BLaER1 treated with 17β-estradiol and CSF1 and Interleukin-3, amounts not matched to agents 10 nM and 100 nM (cell line): ENCODE data around the gene FCN1.
A peak's percentile ranks its signal among the peaks of the same experiment; 100 is the strongest.

Experiments used
- H3K27ac ChIP-seq, 11 experiments: shearing (Covaris generic); formaldehyde crosslinking; 2 replicates each; pipeline ENCODE4 v1.8.1; 2022
- H3K27me3 ChIP-seq, 11 experiments: shearing (Covaris generic); formaldehyde crosslinking; 2 replicates each; pipeline ENCODE4 v1.8.1; 2022
- H3K36me3 ChIP-seq, 11 experiments: shearing (Covaris generic); formaldehyde crosslinking; 2 replicates each; pipeline ENCODE4 v1.8.1; 2022
- H3K4me1 ChIP-seq, 10 experiments: shearing (Covaris generic); formaldehyde crosslinking; 2 replicates each; pipeline ENCODE4 v1.8.1; 2022
- H3K4me2 ChIP-seq, 11 experiments: shearing (Covaris generic); formaldehyde crosslinking; 2 replicates each; pipeline ENCODE4 v1.8.1; 2022
- H3K4me3 ChIP-seq, 10 experiments: shearing (Covaris generic); formaldehyde crosslinking; 2 replicates each; pipeline ENCODE4 v1.8.1; 2022
- H3K9ac ChIP-seq, 11 experiments: shearing (Covaris generic); formaldehyde crosslinking; 2 replicates each; pipeline ENCODE4 v1.8.1; 2022
- H3K9me3 ChIP-seq, 11 experiments: shearing (Covaris generic); formaldehyde crosslinking; replicated peaks in 1 of 11; 2 replicates each; pipeline ENCODE4 v1.8.1; 2022
- H4K20me1 ChIP-seq, 11 experiments: shearing (Covaris generic); formaldehyde crosslinking; 2 replicates each; pipeline ENCODE4 v1.8.1; 2022
- Cebpa-rat ChIP-seq, 11 experiments: shearing (Covaris generic); IDR thresholded peaks; 2 replicates each; pipeline ENCODE4 v1.8.1; 2022

Gene FCN1

DNA sequence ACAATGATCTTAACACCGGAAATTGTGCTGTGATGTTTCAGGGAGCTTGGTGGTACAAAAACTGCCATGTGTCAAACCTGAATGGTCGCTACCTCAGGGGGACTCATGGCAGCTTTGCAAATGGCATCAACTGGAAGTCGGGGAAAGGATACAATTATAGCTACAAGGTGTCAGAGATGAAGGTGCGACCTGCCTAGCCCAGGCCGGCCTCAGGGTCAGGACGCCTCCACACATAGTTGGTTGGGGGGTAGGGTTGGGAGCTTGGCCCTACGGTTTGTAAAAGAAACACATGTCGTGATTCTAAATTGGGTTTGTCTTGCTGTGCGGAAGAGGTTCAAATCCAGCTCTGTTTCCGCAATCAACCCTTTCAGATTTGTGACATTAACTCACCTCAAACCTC lies 30.5 kb downstream of the FCN1 start:
- no peak overlapping the region for H3K4me3 ChIP-seq
- peak overlapping the region; percentile 40 to 88 (median 79) for H3K4me2 ChIP-seq
- peak overlapping the region in 3 of 11 experiments; percentile 40 to 50 (median 44); a peak in 3 of 22 replicates for H3K9ac ChIP-seq
- H3K27ac ChIP-seq, result peak overlapping the region in 4 of 11 experiments; percentile 1 to 50 (median 26); a peak in 4 of 22 replicates
- no peak for TF ChIP-seq Cebpa-rat (IDR thresholded peaks at IDR 0.05)
- peaks cover 0 to 62% (median 0%) of the 10 kb centered on the region in 11 experiments; a peak in 5 of 22 replicates for H3K27me3 ChIP-seq
- H4K20me1 ChIP-seq, result peaks cover 0 to 10% (median 0%) of the 10 kb centered on the region in 11 experiments; a peak in 7 of 22 replicates
- H3K4me1 ChIP-seq, result peaks cover 48 to 64% (median 62%) of the 10 kb centered on the region in 10 experiments
- no peaks in the 10 kb centered on the region for H3K9me3 ChIP-seq
- no peaks in the 10 kb centered on the region for H3K36me3 ChIP-seq

DNA sequence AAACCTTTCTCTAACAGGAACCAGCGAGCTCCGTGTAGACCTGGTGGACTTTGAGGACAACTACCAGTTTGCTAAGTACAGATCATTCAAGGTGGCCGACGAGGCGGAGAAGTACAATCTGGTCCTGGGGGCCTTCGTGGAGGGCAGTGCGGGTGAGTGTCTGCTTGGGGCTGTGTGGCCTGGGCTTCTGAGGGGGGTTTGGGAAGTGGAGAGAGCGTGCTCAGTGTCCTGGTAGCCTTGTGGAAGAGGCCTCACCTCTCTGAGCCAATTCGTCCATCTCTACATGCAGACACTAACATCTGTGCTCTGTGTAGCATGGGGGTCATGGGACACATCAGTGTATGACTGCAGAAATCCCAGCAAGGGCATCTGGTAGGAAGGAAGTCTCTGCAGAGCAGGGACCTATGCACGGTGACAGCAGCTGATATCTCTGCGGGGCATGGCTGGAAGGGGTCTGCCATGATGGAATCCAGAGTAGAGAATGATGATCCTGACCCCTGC lies 31.2 kb downstream of the FCN1 start:
- no peaks in the 10 kb centered on the region for H3K36me3 ChIP-seq
- H3K27ac ChIP-seq, result no peak overlapping the region
- peaks cover 40 to 56% (median 54%) of the 10 kb centered on the region in 10 experiments for H3K4me1 ChIP-seq
- peaks cover 0 to 10% (median 0%) of the 10 kb centered on the region in 11 experiments; a peak in 7 of 22 replicates for H4K20me1 ChIP-seq
- H3K4me2 ChIP-seq, result peak overlapping the region in 8 of 11 experiments; percentile 71 to 88 (median 84); a peak in 15 of 22 replicates
- H3K27me3 ChIP-seq, result peaks cover 0 to 55% (median 0%) of the 10 kb centered on the region in 11 experiments; a peak in 5 of 22 replicates
- no peak overlapping the region for H3K9ac ChIP-seq
- H3K9me3 ChIP-seq, result no peaks in the 10 kb centered on the region
- H3K4me3 ChIP-seq, result no peak overlapping the region
- no peak for TF ChIP-seq Cebpa-rat (IDR thresholded peaks at IDR 0.05)

DNA sequence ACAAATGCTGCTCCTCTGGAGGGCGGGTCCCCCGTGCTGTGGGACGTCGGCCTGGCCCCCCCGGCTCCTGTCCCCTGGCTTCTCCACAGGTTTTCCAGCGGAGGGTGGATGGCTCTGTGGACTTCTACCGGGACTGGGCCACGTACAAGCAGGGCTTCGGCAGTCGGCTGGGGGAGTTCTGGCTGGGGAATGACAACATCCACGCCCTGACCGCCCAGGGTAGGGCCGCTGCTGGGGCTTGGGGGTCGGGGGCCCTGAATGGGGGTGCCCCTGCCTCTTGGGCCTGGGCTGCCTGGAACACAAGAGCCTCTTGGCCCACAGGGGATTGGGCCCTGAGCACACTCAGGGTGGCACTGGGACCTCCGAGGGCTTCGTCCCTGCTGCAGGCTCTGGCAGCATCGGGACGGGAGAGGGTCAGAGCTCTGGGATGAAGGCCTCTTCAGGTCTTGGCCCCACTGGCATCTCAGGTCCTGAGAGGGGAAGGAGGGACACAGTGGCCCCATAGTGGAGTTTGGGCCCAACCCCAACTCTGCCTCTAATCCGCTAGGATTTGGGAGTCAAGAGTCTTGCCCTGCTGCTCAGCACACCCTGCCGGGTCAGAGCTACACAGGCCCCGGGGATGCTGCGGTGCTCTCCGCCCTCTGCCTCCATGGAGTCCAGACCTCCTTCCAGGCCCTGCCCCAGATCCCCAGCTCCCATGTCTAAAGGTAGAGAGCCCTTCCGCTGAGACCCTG lies 31.9 kb downstream of the FCN1 start:
- H3K36me3 ChIP-seq, result no peaks in the 10 kb centered on the region
- no peak overlapping the region for H3K27ac ChIP-seq
- no peaks in the 10 kb centered on the region for H3K9me3 ChIP-seq
- TF ChIP-seq Cebpa-rat (IDR thresholded peaks at IDR 0.05), result no peak
- peaks cover 0 to 49% (median 0%) of the 10 kb centered on the region in 11 experiments; a peak in 5 of 22 replicates for H3K27me3 ChIP-seq
- peak overlapping the region in 7 of 11 experiments; percentile 71 to 88 (median 85); a peak in 9 of 22 replicates for H3K4me2 ChIP-seq
- H3K4me3 ChIP-seq, result no peak overlapping the region
- peaks cover 0 to 10% (median 0%) of the 10 kb centered on the region in 11 experiments; a peak in 7 of 22 replicates for H4K20me1 ChIP-seq
- peaks cover 34 to 50% (median 48%) of the 10 kb centered on the region in 10 experiments for H3K4me1 ChIP-seq
- H3K9ac ChIP-seq, result no peak overlapping the region

DNA sequence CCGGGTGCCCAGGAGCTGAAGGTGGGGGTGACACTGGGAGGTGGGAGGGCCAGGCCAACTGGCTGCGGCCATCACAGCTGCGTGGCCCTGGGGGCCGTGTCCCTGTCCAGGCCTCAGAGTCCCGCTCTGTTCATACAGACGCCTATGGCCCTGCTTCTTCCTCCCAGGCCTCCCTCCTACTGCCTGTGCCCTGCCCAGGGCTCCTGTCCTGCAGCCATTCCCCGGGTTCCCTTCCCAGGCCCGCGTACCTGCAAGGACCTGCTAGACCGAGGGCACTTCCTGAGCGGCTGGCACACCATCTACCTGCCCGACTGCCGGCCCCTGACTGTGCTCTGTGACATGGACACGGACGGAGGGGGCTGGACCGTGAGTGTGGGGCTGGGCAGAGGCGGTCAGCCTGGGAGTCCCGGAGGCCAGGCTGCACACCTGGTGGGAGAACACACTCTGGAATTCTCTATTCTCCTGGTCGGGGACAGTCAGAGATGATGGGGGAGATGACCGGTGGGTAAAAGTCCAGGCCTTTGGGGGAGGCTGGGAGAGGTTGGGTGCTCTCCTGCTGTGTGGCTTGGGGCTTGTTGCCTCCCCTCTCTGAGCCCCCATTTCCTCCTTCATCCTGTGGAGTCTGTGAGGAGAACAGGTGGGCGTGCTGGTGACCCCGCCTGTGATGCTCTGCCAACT lies 32.6 kb downstream of the FCN1 start:
- Histone ChIP-seq H3K27me3 (peaks cover 0 to 47% (median 0%) of the 10 kb centered on the region in 11 experiments; a peak in 5 of 22 replicates), H3K36me3 (no peaks in the 10 kb centered on the region), H4K20me1 (peaks cover 0 to 10% (median 0%) of the 10 kb centered on the region in 11 experiments; a peak in 7 of 22 replicates), H3K9ac (no peak overlapping the region), H3K4me2 (no peak overlapping the region), H3K9me3 (no peaks in the 10 kb centered on the region), H3K4me1 (peaks cover 27 to 43% (median 41%) of the 10 kb centered on the region in 10 experiments), H3K4me3 (no peak overlapping the region), H3K27ac (no peak overlapping the region)
- TF ChIP-seq Cebpa-rat (IDR thresholded peaks at IDR 0.05), result no peak

DNA sequence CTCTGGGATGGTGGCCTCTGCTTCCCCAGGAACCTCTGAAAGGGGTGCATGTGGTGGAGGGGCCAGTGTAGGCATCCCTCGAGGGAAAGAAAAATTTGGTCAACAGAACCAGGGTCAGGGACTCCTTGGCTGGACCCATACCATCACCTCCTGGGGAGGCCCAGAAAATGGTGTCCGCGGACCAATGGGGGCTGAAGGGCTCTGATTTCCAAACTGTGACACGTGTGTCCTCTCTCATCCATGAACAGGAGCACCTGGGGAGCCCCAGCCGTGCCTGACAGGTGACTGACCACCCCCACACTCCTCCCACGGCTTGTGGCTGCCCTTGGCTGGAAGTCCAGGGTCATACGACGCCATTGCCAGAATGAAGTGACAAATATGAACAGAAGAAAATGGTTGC lies 33.2 kb downstream of the FCN1 start:
- peaks cover 21 to 37% (median 34%) of the 10 kb centered on the region in 10 experiments for H3K4me1 ChIP-seq

DNA sequence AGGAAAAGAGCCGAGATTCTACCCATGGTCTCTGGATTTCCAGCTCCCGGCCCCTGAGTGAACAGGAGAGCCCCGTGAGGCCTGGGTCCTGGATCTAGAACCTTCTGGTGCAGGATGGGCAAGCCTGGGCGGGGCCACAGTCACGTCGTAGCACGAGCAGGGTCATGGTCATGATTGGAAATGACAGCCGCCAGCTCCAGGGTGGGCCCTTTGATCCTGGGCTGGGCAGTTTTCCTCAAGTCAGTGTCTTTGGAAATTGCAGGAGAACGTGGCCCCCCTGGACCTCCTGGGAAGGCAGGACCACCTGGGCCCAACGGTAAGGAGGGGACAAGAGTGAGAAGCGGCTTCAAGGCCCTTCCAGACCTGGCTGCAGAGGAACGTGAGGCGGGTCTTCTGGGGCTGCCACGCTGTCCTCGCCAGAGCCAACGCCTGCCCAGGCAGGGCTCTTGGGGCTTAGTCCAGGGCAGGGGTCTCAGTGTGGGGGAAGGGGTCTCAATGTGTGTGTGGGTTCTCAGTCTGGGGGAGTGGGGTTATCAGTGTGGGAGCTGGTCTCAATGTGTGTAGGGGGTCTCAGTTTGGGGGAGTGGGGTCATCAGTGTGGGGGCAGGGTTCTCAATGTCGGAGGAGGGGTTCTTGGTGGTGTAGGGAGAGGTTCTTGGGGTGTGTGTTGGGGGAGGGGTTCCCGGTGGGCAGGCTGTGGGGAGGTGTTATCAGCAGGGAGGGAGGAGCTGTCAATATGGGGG lies 34.5 kb downstream of the FCN1 start:
- Histone ChIP-seq H3K27ac (no peak overlapping the region), H3K4me2 (no peak overlapping the region), H3K9ac (no peak overlapping the region), H4K20me1 (peaks cover 0 to 5% (median 0%) of the 10 kb centered on the region in 11 experiments; a peak in 7 of 22 replicates), H3K27me3 (peaks cover 0 to 35% (median 0%) of the 10 kb centered on the region in 11 experiments; a peak in 3 of 22 replicates), H3K4me3 (no peak overlapping the region), H3K4me1 (peaks cover 13 to 24% (median 22%) of the 10 kb centered on the region in 10 experiments), H3K9me3 (no peaks in the 10 kb centered on the region), H3K36me3 (no peaks in the 10 kb centered on the region)
- TF ChIP-seq Cebpa-rat (IDR thresholded peaks at IDR 0.05), result no peak

More for the DNA sequence above, 33.2 kb downstream of the FCN1 start:
- Histone ChIP-seq H3K9me3 (no peaks in the 10 kb centered on the region), H3K27ac (no peak overlapping the region), H4K20me1 (peaks cover 0 to 10% (median 0%) of the 10 kb centered on the region in 11 experiments; a peak in 7 of 22 replicates), H3K4me3 (no peak overlapping the region), H3K9ac (no peak overlapping the region), H3K4me2 (no peak overlapping the region), H3K36me3 (no peaks in the 10 kb centered on the region), H3K27me3 (peaks cover 0 to 46% (median 0%) of the 10 kb centered on the region in 11 experiments; a peak in 5 of 22 replicates)
- no peak for TF ChIP-seq Cebpa-rat (IDR thresholded peaks at IDR 0.05)

DNA sequence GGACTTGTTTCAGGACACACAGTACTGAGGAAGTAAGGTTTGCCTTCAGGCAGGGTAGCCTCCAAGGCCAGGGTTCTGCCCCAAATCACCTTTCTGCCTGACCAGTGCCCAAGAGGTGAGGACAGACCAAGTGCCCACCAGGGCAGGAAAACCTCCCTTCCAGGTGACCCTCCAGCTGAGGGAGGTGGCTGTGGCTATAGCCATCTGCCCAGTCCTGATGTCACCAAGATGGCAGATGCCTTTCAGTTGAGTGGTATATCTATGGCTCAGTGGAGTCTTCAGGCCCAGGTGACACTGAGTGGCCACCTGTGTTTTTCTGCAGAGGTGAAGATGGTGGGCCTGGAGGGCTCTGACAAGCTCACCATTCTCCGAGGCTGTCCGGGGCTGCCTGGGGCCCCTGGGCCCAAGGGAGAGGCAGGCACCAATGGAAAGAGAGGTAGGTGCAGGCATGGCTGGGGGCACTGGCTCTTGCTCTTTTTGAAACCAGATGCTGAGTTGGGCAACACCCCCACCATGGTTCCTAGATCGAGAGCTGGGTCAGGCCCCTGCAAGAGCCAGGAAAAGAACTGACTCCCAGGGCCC lies 35.4 kb downstream of the FCN1 start:
- H3K4me3 ChIP-seq, result no peak overlapping the region
- TF ChIP-seq Cebpa-rat (IDR thresholded peaks at IDR 0.05), result no peak
- no peaks in the 10 kb centered on the region; a peak in 1 of 22 replicates for H4K20me1 ChIP-seq
- H3K27ac ChIP-seq, result no peak overlapping the region
- H3K36me3 ChIP-seq, result no peaks in the 10 kb centered on the region
- no peak overlapping the region for H3K9ac ChIP-seq
- H3K27me3 ChIP-seq, result peaks cover 0 to 25% (median 0%) of the 10 kb centered on the region in 11 experiments; a peak in 3 of 22 replicates
- no peaks in the 10 kb centered on the region for H3K9me3 ChIP-seq
- no peak overlapping the region for H3K4me2 ChIP-seq
- peaks cover 4 to 15% (median 12%) of the 10 kb centered on the region in 10 experiments for H3K4me1 ChIP-seq

DNA sequence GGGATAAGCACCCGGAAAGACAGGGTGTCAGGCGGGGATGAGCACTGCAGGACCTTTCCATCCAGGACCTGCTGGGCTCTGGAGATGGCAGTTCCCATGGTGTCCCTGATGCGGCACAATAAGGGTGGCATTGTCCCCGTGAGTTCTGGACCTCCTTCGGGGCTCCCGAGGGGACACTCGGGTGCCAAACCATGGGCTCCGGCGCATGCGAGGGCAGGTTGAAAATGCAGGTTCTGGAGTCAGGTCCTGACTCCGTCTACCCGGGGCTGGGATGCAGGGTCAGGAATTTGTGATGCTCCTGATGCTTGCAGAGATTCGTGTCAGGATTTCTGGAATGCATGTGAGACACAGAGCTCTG lies 36.4 kb downstream of the FCN1 start:
- H3K27ac ChIP-seq, result no peak overlapping the region
- H3K4me3 ChIP-seq, result no peak overlapping the region
- no peak overlapping the region for H3K9ac ChIP-seq
- no peak for TF ChIP-seq Cebpa-rat (IDR thresholded peaks at IDR 0.05)
- peaks cover 0 to 5% (median 2%) of the 10 kb centered on the region in 10 experiments; a peak in 8 of 20 replicates for H3K4me1 ChIP-seq
- H4K20me1 ChIP-seq, result no peaks in the 10 kb centered on the region
- H3K27me3 ChIP-seq, result peaks cover 0 to 15% (median 0%) of the 10 kb centered on the region in 11 experiments; a peak in 2 of 22 replicates
- no peaks in the 10 kb centered on the region for H3K36me3 ChIP-seq
- no peak overlapping the region for H3K4me2 ChIP-seq
- H3K9me3 ChIP-seq, result no peaks in the 10 kb centered on the region
